Activated T-helper 1 cell treated with Interleukin-2 at 50 U/mL for 16 hours (primary cell): Measurements from ENCODE around the gene SDC1.
"Not testable (repeated sequence)": the region's sequence is repeated elsewhere in the genome, so short reads cannot be mapped to it uniquely, and the experiment has no call there.

ENCODE experiments used
- DNase-seq: peaks from one replicate; pipeline ENCODE4 v3.0.0-alpha.2; 2020; ENCODE audit warnings: low read depth

The SDC1 gene, protein sequence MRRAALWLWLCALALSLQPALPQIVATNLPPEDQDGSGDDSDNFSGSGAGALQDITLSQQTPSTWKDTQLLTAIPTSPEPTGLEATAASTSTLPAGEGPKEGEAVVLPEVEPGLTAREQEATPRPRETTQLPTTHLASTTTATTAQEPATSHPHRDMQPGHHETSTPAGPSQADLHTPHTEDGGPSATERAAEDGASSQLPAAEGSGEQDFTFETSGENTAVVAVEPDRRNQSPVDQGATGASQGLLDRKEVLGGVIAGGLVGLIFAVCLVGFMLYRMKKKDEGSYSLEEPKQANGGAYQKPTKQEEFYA

DNA sequence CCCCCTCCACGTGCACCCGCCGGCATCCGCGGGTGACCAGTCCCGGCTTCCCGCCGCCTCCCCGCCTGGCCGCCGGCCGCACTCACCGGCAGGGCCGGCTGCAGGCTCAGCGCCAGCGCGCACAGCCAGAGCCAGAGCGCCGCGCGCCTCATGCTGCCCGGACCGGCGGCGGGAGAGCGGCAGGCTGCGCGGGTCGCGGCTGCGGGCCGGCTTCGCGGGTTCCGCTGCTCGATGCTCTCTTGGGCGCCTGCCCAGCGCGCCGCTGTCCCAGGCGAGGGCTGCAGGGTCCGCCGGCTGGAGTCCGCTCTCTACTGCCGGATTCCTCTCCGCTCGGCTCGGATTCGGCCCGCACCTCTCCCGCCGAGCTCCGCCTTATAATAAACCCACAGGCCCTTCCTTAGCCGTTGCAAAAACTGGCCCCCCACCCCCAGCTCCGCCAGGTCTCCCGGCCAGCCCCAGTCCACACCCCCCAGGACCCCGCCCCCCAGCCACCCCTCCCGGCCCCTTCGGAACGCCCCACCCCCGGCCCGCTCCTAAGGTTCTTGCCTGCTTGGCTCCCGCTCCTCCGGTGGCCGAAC, at the start of gene SDC1:
SDC1 (minus strand) TSS at position 415 of the 578 bp plus-strand sequence; CDS start at position 152, 263 bp downstream.
- no peak for DNase-seq

GRCh38 chr2:20273042-20273441, 48.1 kb upstream of the SDC1 start:
- no peak for DNase-seq

DNA sequence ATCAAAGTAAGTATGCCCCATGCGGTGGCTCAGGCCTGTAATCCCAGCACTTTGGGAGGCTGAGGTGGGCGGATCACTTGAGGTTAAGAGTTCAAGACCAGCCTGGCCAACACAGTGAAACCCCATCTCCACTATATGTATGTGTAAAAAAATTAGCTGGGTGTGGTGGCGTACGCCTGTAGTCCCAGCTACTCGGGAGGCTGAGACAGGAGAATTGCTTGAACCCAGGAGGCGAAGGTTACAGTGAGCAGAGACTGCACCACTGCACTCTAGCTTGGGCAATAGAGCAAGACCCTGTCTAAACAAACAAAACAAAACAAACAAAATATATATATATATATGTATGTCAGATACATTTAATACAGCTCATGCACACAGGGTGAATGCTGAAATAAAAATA, 43.4 kb upstream of the SDC1 start:
- not testable (repeated sequence) for DNase-seq

GRCh38 chr2:20267529-20267928, 42.6 kb upstream of the SDC1 start:
- no peak for DNase-seq

DNA sequence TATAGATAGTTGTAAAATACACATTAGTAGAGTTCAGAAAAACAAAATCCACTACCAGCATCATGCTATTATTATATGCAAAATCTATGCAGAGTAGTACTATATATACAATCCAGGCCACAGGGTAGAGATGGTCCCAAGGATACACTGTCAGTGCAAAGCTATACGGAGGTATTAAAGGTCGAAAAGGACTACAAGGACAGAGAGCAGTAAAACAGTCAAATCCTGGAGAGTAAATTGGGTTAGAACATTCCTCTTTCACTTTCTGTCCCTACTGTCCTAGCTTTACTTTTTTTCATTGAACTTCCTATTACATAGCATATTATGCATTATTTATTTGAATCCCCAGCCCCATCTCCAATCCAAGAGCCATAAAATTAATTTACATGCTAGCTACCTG, 39.7 kb upstream of the SDC1 start:
- DNase-seq = no peak

DNA sequence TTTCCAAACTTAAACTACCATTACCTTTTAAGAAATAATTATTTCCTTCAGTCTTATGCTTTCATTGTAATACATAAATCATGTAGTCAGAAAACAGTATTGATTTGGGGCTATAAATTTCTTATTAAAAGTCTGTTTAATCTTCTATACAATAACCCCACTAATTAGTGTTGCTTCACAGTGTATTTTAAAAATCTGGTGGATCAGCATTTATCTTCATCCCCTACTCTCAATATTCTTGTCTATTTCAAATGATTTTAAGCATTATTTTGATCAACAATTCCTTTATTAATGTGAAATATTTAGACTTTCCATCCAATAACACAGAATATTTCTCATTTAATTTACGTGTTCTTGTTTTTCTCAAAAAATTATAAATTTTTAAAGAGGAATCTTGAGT, 32.5 kb upstream of the SDC1 start:
- no peak for DNase-seq

DNA sequence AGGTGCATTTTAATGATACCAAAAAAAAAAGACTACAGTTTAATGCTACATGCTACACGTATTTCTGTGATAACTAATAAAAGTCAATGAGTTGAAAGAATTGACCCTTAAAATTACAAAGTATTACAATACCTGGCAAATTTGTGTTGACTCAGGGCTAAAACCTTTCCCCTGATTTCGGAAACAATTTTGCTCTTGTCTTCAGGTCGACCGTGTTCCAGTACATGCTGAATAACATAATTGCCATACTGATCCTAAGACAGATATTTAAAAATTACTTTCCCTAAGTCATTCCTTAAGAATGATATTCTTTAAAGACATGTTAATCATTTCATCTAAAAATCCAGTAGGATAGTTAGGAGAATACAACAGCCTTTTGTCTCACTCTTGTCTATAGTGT, 29.8 kb upstream of the SDC1 start:
- no peak for DNase-seq

GRCh38 chr2:20250436-20250835, 25.5 kb upstream of the SDC1 start:
- no peak for DNase-seq

GRCh38 chr2:20249170-20249569, 24.2 kb upstream of the SDC1 start:
- no peak for DNase-seq

GRCh38 chr2:20247084-20247483, 22.2 kb upstream of the SDC1 start:
- DNase-seq = no peak

GRCh38 chr2:20243637-20244036, 18.7 kb upstream of the SDC1 start:
- DNase-seq = not testable (repeated sequence)

GRCh38 chr2:20242727-20243377, 17.9 kb upstream of the SDC1 start:
- DNase-seq = no peak

- DNase-seq = peak; percentile 14
Measured at GRCh38 chr2:20241973-20242726, 17.2 kb upstream of the SDC1 start.

GRCh38 chr2:20240291-20240690, 15.4 kb upstream of the SDC1 start:
- not testable (repeated sequence) for DNase-seq

DNA sequence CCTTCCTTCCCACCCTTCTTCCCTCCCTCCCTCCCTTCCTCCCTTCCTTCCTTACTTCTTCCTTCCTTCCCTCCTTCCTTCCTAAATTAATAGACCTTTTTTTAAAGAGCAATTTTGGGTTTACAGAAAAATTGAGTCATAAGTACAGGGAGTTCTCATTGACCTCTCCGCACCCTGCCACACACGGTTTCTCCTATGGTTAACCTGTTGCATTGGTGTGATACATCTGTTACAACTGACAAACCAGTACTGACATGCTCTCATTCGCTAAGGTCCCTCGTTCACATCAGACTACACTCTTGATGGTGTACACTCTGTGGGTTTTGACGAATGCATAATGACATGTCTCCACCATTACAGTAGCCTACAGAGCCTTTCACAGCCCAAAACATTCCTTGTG, 11.6 kb upstream of the SDC1 start:
- no peak for DNase-seq

DNA sequence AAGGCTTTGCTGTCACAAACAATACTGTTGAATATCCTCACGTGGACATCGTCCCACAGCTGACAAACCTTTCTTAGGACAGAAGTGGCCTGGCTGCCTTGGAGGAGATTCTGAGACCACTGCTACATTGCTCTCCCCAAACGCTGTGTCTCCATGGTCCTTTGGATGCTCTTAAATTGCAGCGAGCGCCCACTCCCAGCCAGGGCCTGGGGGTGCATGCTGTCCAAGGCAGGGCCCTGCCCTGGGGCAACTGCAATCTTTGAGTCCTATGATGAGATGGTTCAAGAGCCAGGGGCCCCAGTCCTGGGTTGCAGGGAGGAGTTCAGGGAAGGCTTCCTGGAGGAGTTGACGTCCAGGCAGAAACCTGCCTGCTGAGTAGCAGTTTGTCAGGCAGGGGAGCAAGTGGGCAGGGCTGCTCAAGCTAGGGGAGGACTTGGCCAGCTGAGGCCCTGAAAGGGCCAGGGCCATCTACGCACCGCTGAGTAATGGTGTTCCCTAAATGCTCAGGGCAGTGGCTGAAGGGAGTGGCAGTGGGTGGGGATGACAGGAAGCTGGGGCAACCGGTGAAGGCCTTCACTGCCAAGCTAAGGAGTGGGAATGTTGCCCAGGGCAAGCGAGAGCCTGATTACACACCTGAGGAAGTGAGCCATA, 10.8 kb upstream of the SDC1 start:
- DNase-seq = no peak

GRCh38 chr2:20234597-20234996, 9.7 kb upstream of the SDC1 start:
- not testable (repeated sequence) for DNase-seq

GRCh38 chr2:20232837-20233207, 7.9 kb upstream of the SDC1 start:
- no peak for DNase-seq

DNA sequence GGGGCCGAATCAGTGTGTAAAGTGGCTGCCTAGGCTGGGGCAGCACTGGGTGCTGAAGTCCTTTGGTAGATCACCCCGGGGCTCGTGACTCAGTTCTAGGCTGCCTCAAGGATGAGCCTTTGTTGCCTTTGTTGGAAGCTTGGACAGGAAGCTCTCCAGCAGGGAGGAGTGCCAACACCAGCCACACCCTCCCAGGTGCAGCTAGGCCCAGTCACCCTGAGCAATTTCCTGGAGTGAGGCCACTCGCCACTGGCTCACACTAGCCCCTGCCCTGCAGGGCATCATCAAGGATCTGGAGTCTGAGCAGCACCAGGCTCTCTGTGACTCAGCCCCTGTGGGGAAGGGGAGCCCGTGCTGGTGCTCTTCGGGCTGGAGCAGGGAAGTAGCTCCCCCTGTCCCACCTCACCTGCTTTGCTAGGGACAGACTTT, 6.7 kb upstream of the SDC1 start:
- DNase-seq = no peak

GRCh38 chr2:20231159-20231558, 6.2 kb upstream of the SDC1 start:
- DNase-seq = no peak

DNA sequence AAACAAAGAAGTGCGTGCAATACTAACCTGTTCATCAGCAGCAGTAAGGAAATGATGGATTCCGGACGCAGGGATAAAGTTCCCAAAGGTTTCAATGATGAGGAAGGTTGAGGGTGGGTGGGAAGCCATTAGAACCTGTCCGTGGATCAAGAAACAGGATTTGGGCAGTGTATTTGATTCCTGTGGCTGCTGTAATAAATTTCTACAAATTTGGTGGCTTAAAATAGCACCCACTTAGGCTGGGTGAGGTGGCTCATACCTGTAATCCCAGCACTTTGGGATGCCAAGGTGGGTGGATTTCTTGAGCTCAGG, 5.1 kb upstream of the SDC1 start:
- no peak for DNase-seq

- DNase-seq = no peak
Measured at GRCh38 chr2:20229322-20230113, 4.6 kb upstream of the SDC1 start.
